Brain microvascular endothelial cell (primary cell): ENCODE results near the gene WBP4.

Experiments used
- DNase-seq: peaks from one replicate; pipeline ENCODE4 v3.0.0-alpha.2; 2020
- H3K27ac ChIP-seq: fragments of 250-450 bp; sonication (Bioruptor Pico); 2 replicates; pipeline ENCODE4 v1.5.1; 2020; ENCODE audit warnings: mild to moderate bottlenecking, moderate library complexity
- H3K27me3 ChIP-seq: fragments of 250-450 bp; sonication (Bioruptor Pico); replicated peaks from 2 replicates; pipeline ENCODE4 v1.5.1; 2020; ENCODE audit warnings: mild to moderate bottlenecking
- H3K36me3 ChIP-seq: fragments of 250-450 bp; sonication (Bioruptor Pico); replicated peaks from 2 replicates; pipeline ENCODE4 v1.5.1; 2020; ENCODE audit warnings: mild to moderate bottlenecking
- H3K4me3 ChIP-seq: 2 replicates; pipeline ENCODE4 v1.5.1; 2011; ENCODE audit warnings: low read depth, mild to moderate bottlenecking, control low read depth, low read length, moderate library complexity
- CTCF ChIP-seq: IDR thresholded peaks from 2 replicates; pipeline ENCODE4 v1.5.1; 2011; ENCODE audit warnings: low read depth, mild to moderate bottlenecking, moderate library complexity, low read length, control low read depth, inconsistent platforms; ENCODE audit errors: missing control alignments
- in situ Hi-C: cut with HindIII; loops from 2 replicates; pipeline ENCODE4 v1.10.0; 2017; ENCODE audit warnings: low sequenced_read_pairs, low pct_ligation_motif_present

WBP4 gene

GRCh38 chr13:41017817-41018601 is 43.3 kb upstream of the WBP4 start:
- no peak overlapping the region for H3K4me3 ChIP-seq
- H3K27me3 ChIP-seq = no peaks in the 10 kb centered on the region
- TF ChIP-seq CTCF = no peak
- H3K36me3 ChIP-seq = no peaks in the 10 kb centered on the region
- DNase-seq = no peak
- no peak overlapping the region for H3K27ac ChIP-seq
- in situ Hi-C loops = no loop called here

GRCh38 chr13:41018602-41018948 is 42.7 kb upstream of the WBP4 start:
- no peaks in the 10 kb centered on the region for H3K36me3 ChIP-seq
- in situ Hi-C loops = no loop called here
- H3K27ac ChIP-seq = peak overlapping the region; percentile 57
- TF ChIP-seq CTCF = no peak
- no peaks in the 10 kb centered on the region for H3K27me3 ChIP-seq
- no peak overlapping the region for H3K4me3 ChIP-seq
- no peak for DNase-seq

- TF ChIP-seq CTCF = no peak
- Histone ChIP-seq H3K27me3 (no peaks in the 10 kb centered on the region), H3K4me3 (peak within 1 kb of the TSS; percentile 13), H3K36me3 (no peaks in the 10 kb centered on the region), H3K27ac (peak within 1 kb of the TSS; percentile 57)
- DNase-seq = peak; percentile 48
- in situ Hi-C loops = no loop called here
Observed at GRCh38 chr13:41019011-41019487, 42.3 kb upstream of the WBP4 start, which contains the start of gene ELF1. TSS of gene ELF1 (minus strand) at chr13:41019316. CDS start at chr13:40982054, 37,262 bp downstream.

GRCh38 chr13:41019578-41020347 is 41.5 kb upstream of the WBP4 start:
- Histone ChIP-seq H3K27me3 (no peaks in the 10 kb centered on the region), H3K4me3 (no peak overlapping the region), H3K36me3 (no peaks in the 10 kb centered on the region), H3K27ac (no peak overlapping the region)
- no peak for TF ChIP-seq CTCF
- in situ Hi-C loops = no loop called here
- no peak for DNase-seq

GRCh38 chr13:41025518-41025917 is 35.8 kb upstream of the WBP4 start:
- no peaks in the 10 kb centered on the region for H3K27me3 ChIP-seq
- in situ Hi-C loops = no loop called here
- no peaks in the 10 kb centered on the region for H3K36me3 ChIP-seq
- no peak overlapping the region for H3K27ac ChIP-seq
- no peak overlapping the region for H3K4me3 ChIP-seq
- no peak for DNase-seq
- TF ChIP-seq CTCF = no peak
